GM12864 (cell line): ENCODE results near the gene REXO5.

ENCODE experiments used
- DNase-seq: peaks from one replicate; pipeline ENCODE4 v3.0.0-alpha.2; 2011; ENCODE audit warnings: low read depth
- H3K4me3 ChIP-seq: 2 replicates; pipeline ENCODE4 v1.5.1; 2011; ENCODE audit warnings: mild to moderate bottlenecking, low read depth, low read length, control low read depth
- TF ChIP-seq, protein P1 (sequence below): IDR thresholded peaks from 2 replicates; pipeline ENCODE4 v1.5.1; 2011; ENCODE audit warnings: low read depth, mild to moderate bottlenecking, moderate library complexity, low read length, control low read depth, inconsistent platforms; ENCODE audit errors: missing control alignments

The REXO5 gene

DNA sequence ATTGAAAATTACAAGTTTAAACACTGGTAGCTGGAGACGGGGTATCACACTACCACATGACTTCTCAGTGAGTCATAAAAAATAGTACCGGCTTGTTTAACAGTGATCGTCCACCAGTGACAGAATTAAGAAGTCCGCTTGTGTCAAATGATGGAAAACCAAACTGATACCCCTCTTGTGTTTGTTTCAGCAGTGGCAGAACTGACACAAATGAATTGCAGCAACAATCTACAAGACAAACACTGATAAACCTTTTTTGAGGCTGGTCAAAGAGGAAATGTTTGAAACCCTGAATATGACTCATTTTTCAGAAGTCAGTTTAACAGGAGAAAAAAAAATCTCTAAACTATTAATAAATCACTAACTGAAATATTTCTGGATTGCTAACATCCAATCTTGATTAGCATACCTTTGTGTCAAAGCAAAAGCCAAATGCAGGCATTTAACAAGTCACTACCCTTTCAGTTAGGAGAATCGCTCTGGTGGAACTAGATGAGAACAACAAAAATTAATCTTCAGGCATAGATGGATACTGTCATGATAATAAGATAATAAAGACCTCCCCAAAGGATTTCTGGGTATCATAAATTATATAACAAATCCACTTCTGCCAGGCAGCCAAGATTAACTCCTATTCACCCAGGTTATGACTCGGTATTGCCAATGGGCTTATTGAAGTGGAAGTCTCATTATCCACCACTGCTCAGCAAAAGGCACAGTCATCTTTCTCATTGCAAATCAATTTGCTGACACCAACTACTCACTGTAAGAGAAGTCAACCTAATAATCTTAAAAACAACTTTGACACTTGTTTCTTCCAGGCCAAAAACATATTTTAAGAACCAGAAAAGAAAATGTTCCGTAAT is 73.1 kb downstream of the REXO5 start:
- DNase-seq, result no peak
- TF ChIP-seq, protein P1, sequence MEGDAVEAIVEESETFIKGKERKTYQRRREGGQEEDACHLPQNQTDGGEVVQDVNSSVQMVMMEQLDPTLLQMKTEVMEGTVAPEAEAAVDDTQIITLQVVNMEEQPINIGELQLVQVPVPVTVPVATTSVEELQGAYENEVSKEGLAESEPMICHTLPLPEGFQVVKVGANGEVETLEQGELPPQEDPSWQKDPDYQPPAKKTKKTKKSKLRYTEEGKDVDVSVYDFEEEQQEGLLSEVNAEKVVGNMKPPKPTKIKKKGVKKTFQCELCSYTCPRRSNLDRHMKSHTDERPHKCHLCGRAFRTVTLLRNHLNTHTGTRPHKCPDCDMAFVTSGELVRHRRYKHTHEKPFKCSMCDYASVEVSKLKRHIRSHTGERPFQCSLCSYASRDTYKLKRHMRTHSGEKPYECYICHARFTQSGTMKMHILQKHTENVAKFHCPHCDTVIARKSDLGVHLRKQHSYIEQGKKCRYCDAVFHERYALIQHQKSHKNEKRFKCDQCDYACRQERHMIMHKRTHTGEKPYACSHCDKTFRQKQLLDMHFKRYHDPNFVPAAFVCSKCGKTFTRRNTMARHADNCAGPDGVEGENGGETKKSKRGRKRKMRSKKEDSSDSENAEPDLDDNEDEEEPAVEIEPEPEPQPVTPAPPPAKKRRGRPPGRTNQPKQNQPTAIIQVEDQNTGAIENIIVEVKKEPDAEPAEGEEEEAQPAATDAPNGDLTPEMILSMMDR, result no peak
- H3K4me3 ChIP-seq, result no peak overlapping the region

DNA sequence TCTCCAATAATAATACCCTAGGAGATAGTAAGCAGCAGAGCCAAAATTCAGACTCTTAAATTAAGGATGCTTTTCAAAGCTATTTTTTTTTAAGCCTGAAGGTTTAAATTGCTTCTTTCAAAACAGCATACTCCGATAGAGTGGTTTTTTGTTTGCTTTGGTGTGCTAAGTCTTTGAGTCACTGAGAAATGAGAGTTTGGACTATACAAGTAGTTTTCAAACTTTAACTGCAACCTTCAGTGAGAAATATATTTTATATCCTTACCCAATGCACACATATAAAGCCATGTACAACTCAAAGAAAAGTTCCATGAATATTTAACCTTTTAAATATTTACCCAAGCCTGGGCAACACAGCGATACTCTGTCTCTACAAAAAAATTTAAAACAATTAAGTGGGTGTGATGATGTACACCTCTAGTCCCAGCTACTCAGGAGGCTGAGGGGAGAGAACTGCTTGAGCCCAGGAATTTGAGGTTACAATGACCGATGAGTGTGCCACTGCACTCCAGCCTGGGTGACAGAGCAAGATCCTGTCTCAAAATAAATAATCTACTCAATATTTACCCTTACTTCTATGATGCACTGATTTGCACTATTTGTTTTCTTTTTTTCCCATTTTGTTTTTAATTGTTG is 74.7 kb downstream of the REXO5 start:
- TF ChIP-seq, protein P1, result no peak
- DNase-seq, result no peak
- no peak overlapping the region for H3K4me3 ChIP-seq

DNA sequence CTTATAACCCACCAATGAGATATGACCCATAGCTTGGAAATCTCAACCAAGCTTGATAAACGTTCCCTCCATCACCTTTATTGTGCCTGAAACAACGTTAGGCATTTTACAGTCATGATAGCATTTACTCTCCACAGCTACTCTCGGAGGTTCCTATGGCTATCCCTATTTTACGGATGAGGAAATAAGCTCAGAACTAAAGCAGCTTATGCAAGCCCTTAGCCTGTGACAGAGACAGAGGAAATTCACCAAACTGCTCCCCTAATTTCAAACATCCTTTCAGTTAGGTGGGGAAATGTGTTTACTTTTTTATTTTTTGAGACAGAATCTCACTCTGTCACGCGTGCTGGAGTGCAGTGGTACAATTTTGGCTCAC is 75.2 kb downstream of the REXO5 start:
- no peak for DNase-seq
- no peak overlapping the region for H3K4me3 ChIP-seq
- TF ChIP-seq, protein P1, result no peak

DNA sequence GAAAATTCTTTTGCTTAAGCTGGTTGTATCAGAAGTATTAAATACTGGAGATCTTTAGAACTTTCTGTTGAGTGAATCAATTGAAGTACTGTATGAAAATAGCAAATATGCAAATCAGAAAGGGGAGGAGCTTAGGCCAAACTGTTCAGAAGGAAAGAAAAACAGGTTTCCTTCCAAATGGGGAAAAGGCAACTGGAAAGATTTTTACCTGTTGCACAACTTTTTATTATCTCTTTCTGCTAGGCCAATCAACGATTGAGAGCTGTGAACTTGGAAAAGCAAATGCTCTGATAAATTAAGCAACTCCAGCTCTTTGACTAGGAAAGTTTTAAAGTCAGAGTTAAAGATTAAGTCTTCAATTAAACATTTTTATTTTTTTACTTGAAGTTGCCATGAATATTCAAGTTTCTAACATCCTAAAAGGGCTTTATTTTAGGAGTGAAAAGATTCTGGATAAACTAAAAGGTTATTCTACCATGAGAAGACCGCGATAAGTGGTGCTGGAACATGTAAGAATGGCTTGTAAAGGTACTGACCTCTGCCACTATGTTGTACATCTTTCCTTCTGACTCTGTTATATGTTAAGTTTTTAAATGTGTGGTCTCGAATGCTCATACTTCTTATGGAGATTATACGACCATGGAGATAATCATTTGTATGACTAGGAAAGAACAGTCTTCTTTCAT is 77.4 kb downstream of the REXO5 start:
- no peak for DNase-seq
- H3K4me3 ChIP-seq, result no peak overlapping the region
- TF ChIP-seq, protein P1, result no peak

DNA sequence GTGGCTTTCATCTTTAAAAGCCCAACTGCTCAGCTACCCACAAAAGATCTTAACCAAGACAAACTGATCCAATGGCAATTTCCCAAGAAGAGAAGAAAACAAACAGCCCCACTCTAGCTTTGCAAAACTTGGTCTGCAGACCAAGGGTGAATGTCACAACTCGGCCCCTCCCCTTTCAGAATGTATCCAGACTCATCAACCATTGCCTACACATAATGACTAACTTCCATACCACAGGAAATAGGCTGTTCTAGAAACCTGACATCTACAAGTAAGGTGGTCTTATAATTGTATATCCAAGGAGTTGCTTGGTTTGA is 77.9 kb downstream of the REXO5 start:
- DNase-seq, result no peak
- TF ChIP-seq, protein P1, result no peak
- H3K4me3 ChIP-seq, result no peak overlapping the region

DNA sequence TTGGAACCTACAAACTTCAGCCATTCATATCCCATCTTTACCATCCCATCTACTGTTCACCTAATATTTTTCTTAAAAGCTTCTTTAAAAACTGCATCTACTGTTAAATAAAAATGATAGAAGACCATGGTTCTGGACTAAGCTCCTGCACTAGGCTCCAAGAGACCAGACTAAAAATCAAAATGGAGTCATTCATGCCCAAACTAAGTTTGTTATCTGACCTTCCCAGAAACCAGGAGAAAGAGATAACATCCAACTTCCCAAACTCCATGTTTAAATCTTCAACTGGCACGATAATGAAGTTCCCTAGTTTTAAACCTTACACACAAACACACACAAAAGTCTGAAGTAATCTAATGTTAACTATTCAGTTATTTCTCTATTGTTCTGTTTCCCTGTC is 80.0 kb downstream of the REXO5 start:
- DNase-seq, result no peak
- TF ChIP-seq, protein P1, result no peak
- H3K4me3 ChIP-seq, result no peak overlapping the region
